H9 (cell line): ENCODE results near the gene CRLF2. TPM values are rescaled to one million over a fixed set of nuclear protein-coding genes. Genes with fewer than 3 reads are reported as not detected.

Experiments
- DNase-seq: peaks from one replicate; pipeline ENCODE4 v3.0.0-alpha.2; 2017
- H2AFZ ChIP-seq: one replicate; pipeline ENCODE4 v1.6.1; 2013; ENCODE audit warnings: mild to moderate bottlenecking, low read length, control low read depth, moderate library complexity
- H2AK5ac ChIP-seq: 2 replicates; pipeline ENCODE4 v1.6.1; 2013; ENCODE audit warnings: low read length, control low read depth, mixed read lengths; ENCODE audit not compliant: insufficient read length
- H2BK120ac ChIP-seq: one replicate; pipeline ENCODE4 v1.6.1; 2013; ENCODE audit warnings: low read depth, mild to moderate bottlenecking, low read length, control low read depth, inconsistent platforms; ENCODE audit not compliant: poor library complexity, severe bottlenecking
- H2BK12ac ChIP-seq: 2 replicates; pipeline ENCODE4 v1.6.1; 2013; ENCODE audit warnings: low read length, control low read depth, mixed read lengths, low read depth; ENCODE audit not compliant: insufficient read length
- H2BK15ac ChIP-seq: 2 replicates; pipeline ENCODE4 v1.6.1; 2013; ENCODE audit warnings: low read depth, low read length, control low read depth
- H2BK20ac ChIP-seq: one replicate; pipeline ENCODE4 v1.6.1; 2013; ENCODE audit warnings: low read depth, mild to moderate bottlenecking, low read length, control low read depth, inconsistent platforms; ENCODE audit not compliant: poor library complexity, severe bottlenecking
- H2BK5ac ChIP-seq: 2 replicates; pipeline ENCODE4 v1.6.1; 2013; ENCODE audit warnings: low read length, control low read depth, mixed read lengths; ENCODE audit not compliant: insufficient read length
- H3K14ac ChIP-seq: 2 replicates; pipeline ENCODE4 v1.6.1; 2013; ENCODE audit warnings: low read length, control low read depth; ENCODE audit not compliant: insufficient read depth
- H3K18ac ChIP-seq: 2 replicates; pipeline ENCODE4 v1.6.1; 2013; ENCODE audit warnings: low read depth, mild to moderate bottlenecking, mixed read lengths, low read length, control low read depth; ENCODE audit not compliant: insufficient read length
- H3K23ac ChIP-seq: 2 replicates; pipeline ENCODE4 v1.6.1; 2013; ENCODE audit warnings: low read length, control low read depth, mixed read lengths, low read depth; ENCODE audit not compliant: insufficient read length
- H3K23me2 ChIP-seq: 2 replicates; pipeline ENCODE4 v1.6.1; 2013; ENCODE audit warnings: low read depth, mild to moderate bottlenecking, mixed read lengths, low read length, control low read depth; ENCODE audit not compliant: insufficient read length, poor library complexity, severe bottlenecking
- H3K27ac ChIP-seq: 2 replicates; pipeline ENCODE4 v1.5.1; 2013; ENCODE audit warnings: low read length, control low read depth, mixed read lengths, low read depth; ENCODE audit not compliant: insufficient read length
- H3K27me3 ChIP-seq: 2 replicates; pipeline ENCODE4 v1.6.1; 2013; ENCODE audit warnings: low read length, control low read depth, inconsistent platforms; ENCODE audit not compliant: insufficient read depth
- H3K4ac ChIP-seq: 2 replicates; pipeline ENCODE4 v1.6.1; 2013; ENCODE audit warnings: low read depth, mild to moderate bottlenecking, control low read depth, inconsistent platforms, low read length, moderate library complexity
- H3K4me1 ChIP-seq: 2 replicates; pipeline ENCODE4 v1.6.1; 2013; ENCODE audit warnings: low read length, control low read depth, inconsistent platforms; ENCODE audit not compliant: insufficient read depth
- H3K4me2 ChIP-seq: 2 replicates; pipeline ENCODE4 v1.6.1; 2013; ENCODE audit warnings: low read length, control low read depth, mixed read lengths; ENCODE audit not compliant: insufficient read length, insufficient read depth
- H3K56ac ChIP-seq: 2 replicates; pipeline ENCODE4 v1.6.1; 2013; ENCODE audit warnings: low read depth, mild to moderate bottlenecking, mixed read lengths, low read length, control low read depth; ENCODE audit not compliant: insufficient read length
- H3K79me1 ChIP-seq: 2 replicates; pipeline ENCODE4 v1.6.1; 2013; ENCODE audit warnings: low read depth, mild to moderate bottlenecking, moderate library complexity, low read length, control low read depth, inconsistent platforms; ENCODE audit not compliant: insufficient read depth, poor library complexity, severe bottlenecking
- H3K79me2 ChIP-seq: 2 replicates; pipeline ENCODE4 v1.6.1; 2013; ENCODE audit warnings: low read length, control low read depth, inconsistent platforms; ENCODE audit not compliant: insufficient read depth
- H3K9ac ChIP-seq: 2 replicates; pipeline ENCODE4 v1.6.1; 2013; ENCODE audit warnings: low read length, control low read depth, mixed read lengths; ENCODE audit not compliant: insufficient read length; ENCODE audit errors: extremely low read depth
- H3K9me3 ChIP-seq: one replicate; pipeline ENCODE4 v1.6.1; 2013; ENCODE audit warnings: low read depth, low read length, inconsistent platforms; ENCODE audit not compliant: control insufficient read depth
- H3T11ph ChIP-seq: one replicate; pipeline ENCODE4 v1.6.1; 2013; ENCODE audit warnings: mild to moderate bottlenecking, low read length, control low read depth, inconsistent platforms
- H4K20me1 ChIP-seq: one replicate; pipeline ENCODE4 v1.6.1; 2013; ENCODE audit not compliant: control insufficient read depth, insufficient read length, insufficient read depth
- H4K5ac ChIP-seq: 2 replicates; pipeline ENCODE4 v1.6.1; 2013; ENCODE audit warnings: low read depth, mild to moderate bottlenecking, mixed read lengths, low read length, control low read depth; ENCODE audit not compliant: insufficient read length
- H4K8ac ChIP-seq: replicated peaks from 2 replicates; pipeline ENCODE4 v1.6.1; 2013; ENCODE audit warnings: low read length, control low read depth, mixed read lengths, low read depth; ENCODE audit not compliant: insufficient read length
- H4K91ac ChIP-seq: 2 replicates; pipeline ENCODE4 v1.6.1; 2013; ENCODE audit warnings: low read depth, mild to moderate bottlenecking, moderate library complexity, mixed read lengths, low read length, control low read depth; ENCODE audit not compliant: insufficient read length
- H3K27ac Mint-ChIP-seq, 3 experiments: 2 replicates in 2 of 3; 3 replicates in 1 of 3; pipeline ENCODE4 v1.8.0; 2020 to 2021; ENCODE audit warnings: mixed read lengths in 3 of 3, mild to moderate bottlenecking in 1 of 3, moderate library complexity in 1 of 3
- H3K27me3 Mint-ChIP-seq: 2 replicates; pipeline ENCODE4 v1.8.0; 2021; ENCODE audit warnings: low read depth, mild to moderate bottlenecking, moderate library complexity, mixed read lengths
- H3K36me3 Mint-ChIP-seq, 3 experiments: 2 replicates in 2 of 3; 3 replicates in 1 of 3; pipeline ENCODE4 v1.8.0; 2020 to 2021; ENCODE audit warnings: low read depth in 3 of 3, mixed read lengths in 3 of 3; ENCODE audit not compliant: insufficient read depth in 1 of 3
- H3K4me1 Mint-ChIP-seq, 2 experiments: 2 replicates each; pipeline ENCODE4 v1.8.0; 2020; ENCODE audit warnings: mixed read lengths in 2 of 2
- H3K4me3 Mint-ChIP-seq, 2 experiments: 2 replicates in 1 of 2; 3 replicates in 1 of 2; pipeline ENCODE4 v1.8.0; 2020 to 2021; ENCODE audit warnings: mild to moderate bottlenecking in 2 of 2, mixed read lengths in 2 of 2, moderate library complexity in 1 of 2
- H3K9me3 Mint-ChIP-seq, 2 experiments: 2 replicates in 1 of 2; 3 replicates in 1 of 2; pipeline ENCODE4 v1.8.0; 2020; ENCODE audit warnings: mild to moderate bottlenecking in 2 of 2, mixed read lengths in 2 of 2, moderate library complexity in 1 of 2
- CTCF ChIP-seq: fragments of 200-600 bp; sonication (generic); conservative IDR thresholded peaks from 3 replicates; pipeline ENCODE4 v1.8.0; 2021; ENCODE audit warnings: antibody characterized with exemption, mild to moderate bottlenecking
- WGBS: extraction: QIAGEN DNeasy Blood & Tissue Kit; methylation state at CpG from one replicate; pipeline ENCODE4 v1.1.7; 2013; ENCODE audit warnings: missing lambda C conversion rate, low lambda C conversion rate, mixed read lengths; ENCODE audit not compliant: insufficient read length; ENCODE audit errors: extremely low coverage; 5-methylcytosine and 5-hydroxymethylcytosine counted together
- total RNA-seq: library from RNA; stranded (reverse); gene quantifications from 2 replicates; pipeline ENCODE4 v1.2.1, GENCODE V29; 2021

CRLF2 gene
- total RNA-seq, 1 experiment from 2014 or later, result not detected

DNA sequence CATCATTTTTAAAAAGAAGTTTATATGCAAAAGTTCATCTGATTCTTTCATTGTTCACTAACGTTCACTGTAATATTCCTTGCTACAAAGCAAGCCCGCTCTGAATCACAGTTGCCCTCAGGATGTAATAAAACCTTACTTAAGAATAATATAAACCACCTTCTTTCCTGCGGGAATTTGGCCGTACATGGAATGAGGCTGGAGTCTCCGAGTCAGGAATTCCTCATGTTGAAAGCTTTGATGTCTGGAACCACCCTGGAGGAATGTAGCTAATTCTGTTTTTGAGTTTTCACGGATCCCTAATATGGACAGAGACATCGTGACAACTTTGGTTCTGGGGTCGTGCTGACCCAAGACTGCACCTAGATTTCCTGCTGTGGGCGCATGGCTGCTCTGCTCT, 58.5 kb downstream of the CRLF2 start:
- Mint-ChIP-seq H3K4me3 (no peak overlapping the region), H3K27me3 (peaks cover 11% of the 10 kb centered on the region), H3K9me3 (peaks cover 0 to 3% of the 10 kb centered on the region in 2 experiments; a peak in 1 of 5 replicates), H3K36me3 (no peaks in the 10 kb centered on the region), H3K4me1 (peaks cover 0 to 8% of the 10 kb centered on the region in 2 experiments; a peak in 2 of 4 replicates), H3K27ac (no peak overlapping the region)
- no peaks in the 10 kb centered on the region for H3K79me2 ChIP-seq
- no peak overlapping the region for H2BK5ac ChIP-seq
- no peaks in the 10 kb centered on the region for H3K9me3 ChIP-seq
- no peak overlapping the region for H3K14ac ChIP-seq
- no peak overlapping the region for H2BK120ac ChIP-seq
- H3T11ph ChIP-seq, result no peak overlapping the region
- no peak overlapping the region for H4K8ac ChIP-seq
- H3K79me1 ChIP-seq, result no peaks in the 10 kb centered on the region
- H3K18ac ChIP-seq, result no peak overlapping the region
- no peaks in the 10 kb centered on the region for H4K20me1 ChIP-seq
- no peak for DNase-seq
- H3K23ac ChIP-seq, result no peak overlapping the region
- no peak overlapping the region for H3K56ac ChIP-seq
- H3K27me3 ChIP-seq, result no peaks in the 10 kb centered on the region
- H2AFZ ChIP-seq, result no peak overlapping the region
- no peak overlapping the region for H3K4me2 ChIP-seq
- H4K91ac ChIP-seq, result no peak overlapping the region
- no peak overlapping the region for H2BK12ac ChIP-seq
- TF ChIP-seq CTCF, result no peak
- H2AK5ac ChIP-seq, result no peak overlapping the region
- no CpG with 5 or more reads among the region's 9 CpGs for WGBS
- H3K9ac ChIP-seq, result no peak overlapping the region
- H3K4ac ChIP-seq, result no peak overlapping the region
- H3K27ac ChIP-seq, result no peak overlapping the region
- no peak overlapping the region for H2BK20ac ChIP-seq
- H2BK15ac ChIP-seq, result no peak overlapping the region
- no peak overlapping the region for H4K5ac ChIP-seq
- H3K4me1 ChIP-seq, result no peaks in the 10 kb centered on the region
- H3K23me2 ChIP-seq, result no peaks in the 10 kb centered on the region
